ENCODE data around the gene NKRF.

GRCh38 chrX:119646515-119646914, 40.3 kb upstream of the NKRF start:
- TF ChIP-seq, protein P1, sequence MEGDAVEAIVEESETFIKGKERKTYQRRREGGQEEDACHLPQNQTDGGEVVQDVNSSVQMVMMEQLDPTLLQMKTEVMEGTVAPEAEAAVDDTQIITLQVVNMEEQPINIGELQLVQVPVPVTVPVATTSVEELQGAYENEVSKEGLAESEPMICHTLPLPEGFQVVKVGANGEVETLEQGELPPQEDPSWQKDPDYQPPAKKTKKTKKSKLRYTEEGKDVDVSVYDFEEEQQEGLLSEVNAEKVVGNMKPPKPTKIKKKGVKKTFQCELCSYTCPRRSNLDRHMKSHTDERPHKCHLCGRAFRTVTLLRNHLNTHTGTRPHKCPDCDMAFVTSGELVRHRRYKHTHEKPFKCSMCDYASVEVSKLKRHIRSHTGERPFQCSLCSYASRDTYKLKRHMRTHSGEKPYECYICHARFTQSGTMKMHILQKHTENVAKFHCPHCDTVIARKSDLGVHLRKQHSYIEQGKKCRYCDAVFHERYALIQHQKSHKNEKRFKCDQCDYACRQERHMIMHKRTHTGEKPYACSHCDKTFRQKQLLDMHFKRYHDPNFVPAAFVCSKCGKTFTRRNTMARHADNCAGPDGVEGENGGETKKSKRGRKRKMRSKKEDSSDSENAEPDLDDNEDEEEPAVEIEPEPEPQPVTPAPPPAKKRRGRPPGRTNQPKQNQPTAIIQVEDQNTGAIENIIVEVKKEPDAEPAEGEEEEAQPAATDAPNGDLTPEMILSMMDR (IDR thresholded peaks at IDR 0.05) = no peak
- TF ChIP-seq POLR2A (IDR thresholded peaks at IDR 0.05) (no peak), EP300 (IDR thresholded peaks at IDR 0.05) (no peak)
